ENCODE measurements around the gene LRRC3B. TPM values are rescaled to one million over a fixed set of nuclear protein-coding genes. Genes with fewer than 3 reads are reported as not detected.

LRRC3B gene
- total and polyA plus RNA-seq, 2 donors (not counting 3 experiments of a cell fraction or from before 2014, with no cell fraction given), result not detected

DNA sequence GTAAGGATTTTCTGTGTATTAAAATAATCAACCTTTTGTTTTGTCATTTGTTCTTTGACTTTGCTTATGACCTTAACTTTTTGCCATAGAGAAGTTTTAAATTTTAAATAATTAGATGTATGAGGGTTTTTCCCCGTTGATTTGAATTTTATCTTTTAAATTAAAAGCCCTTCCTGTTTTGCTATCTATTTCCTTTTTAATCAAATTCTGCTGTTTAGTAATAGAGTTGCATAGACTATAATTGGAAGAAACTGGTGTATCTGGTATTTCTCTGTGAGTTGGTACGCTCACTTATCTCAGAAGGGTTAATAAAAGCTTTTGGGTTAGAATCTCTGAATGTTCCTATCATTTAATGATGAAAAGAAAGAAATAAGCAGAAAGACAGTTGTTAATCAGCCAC, 82.2 kb downstream of the LRRC3B start:
- no peaks in the 10 kb centered on the region for H3K4me1 ChIP-seq (ENCODE audit: control insufficient read depth, extremely low read depth, insufficient read depth, low read length)
- H3K9me1 ChIP-seq (replicated peaks; ENCODE audit: control insufficient read depth, extremely low read depth, insufficient read depth, low read length), result no peaks in the 10 kb centered on the region
- no TSS peak for BruUV-seq (replicated peaks)
- no peaks in the 10 kb centered on the region for H4K20me1 ChIP-seq (replicated peaks; ENCODE audit: control insufficient read depth, extremely low read depth, insufficient read depth, low read length)
- H2AFZ ChIP-seq (ENCODE audit: low read depth, low read length), result no peak overlapping the region
- H3K36me3 ChIP-seq (ENCODE audit: control insufficient read depth in 2 of 2, extremely low read depth in 1 of 2, insufficient read depth in 2 of 2, low read length in 2 of 2), result no peaks in the 10 kb centered on the region
- peaks cover 3% of the 10 kb centered on the region for H3K9me3 ChIP-seq (replicated peaks; ENCODE audit: control insufficient read depth, insufficient read depth, low read length)
- CTCF ChIA-PET, result interaction anchor here (1.4 kb wide), 1 partner anchor 17 kb away, joined by 3 read pairs; no protein-coding TSS in a partner anchor
- no peak overlapping the region for H3K9ac ChIP-seq (replicated peaks; ENCODE audit: extremely low read depth, insufficient read depth, low read length)
- H3K4me2 ChIP-seq (ENCODE audit: insufficient read depth, low read length), result no peak overlapping the region
- POLR2A ChIA-PET, result no interaction called here
- FAIRE-seq (no peak), DNase-seq (ENCODE audit: low read depth, low spot score) (no peak)
- no peaks in the 10 kb centered on the region for H3K79me2 ChIP-seq (ENCODE audit: control insufficient read depth, insufficient read depth, low read length)
- H3K27me3 ChIP-seq (ENCODE audit: control insufficient read depth in 2 of 2, insufficient read depth in 2 of 2, low read length in 2 of 2), result no peaks in the 10 kb centered on the region
- no peak overlapping the region for H3K4me3 ChIP-seq (replicated peaks in 1 of 3; ENCODE audit: insufficient read depth in 1 of 3, low read depth in 1 of 3, low read length in 3 of 3)
- TF ChIP-seq MYC (IDR thresholded peaks at IDR 0.05; ENCODE audit: low read depth, low read length) (no peak), POLR2AphosphoS5 (IDR thresholded peaks at IDR 0.05; ENCODE audit: insufficient read depth, low read depth, low read length) (no peak), JUN (IDR thresholded peaks at IDR 0.05; ENCODE audit: borderline replicate concordance, insufficient read depth, insufficient read length, low read depth) (no peak), FOS (IDR thresholded peaks at IDR 0.05; ENCODE audit: borderline replicate concordance, insufficient read depth, low read length) (no peak), MAX (IDR thresholded peaks at IDR 0.05; ENCODE audit: insufficient read depth, insufficient read length) (no peak), GATA2 (IDR thresholded peaks at IDR 0.05; ENCODE audit: insufficient read depth, insufficient read length, low read depth, low read length) (no peak), EZH2 (IDR thresholded peaks at IDR 0.05; ENCODE audit: borderline replicate concordance, low read depth, low read length, severe bottlenecking) (no peak), CTCF (IDR thresholded peaks at IDR 0.05; ENCODE audit: extremely low read depth in 1 of 2, insufficient read depth in 1 of 2, low read depth in 1 of 2, low read length in 2 of 2) (no peak), POLR2A (IDR thresholded peaks at IDR 0.05; ENCODE audit: low read depth, low read length) (no peak)
- dilution Hi-C loops (cut with MboI; ENCODE audit: extremely low pct_ligation_motif_present, low sequenced_read_pairs) (no loop called here), intact Hi-C loops (cut with micrococcal nuclease) (no loop called here)
- no peak overlapping the region for H3K27ac ChIP-seq (ENCODE audit: insufficient read depth, low read depth, low read length)

All from endothelial cell of umbilical vein (primary cell).